SH-SY5Y (cell line): ENCODE measurements around the gene DDX51.

ENCODE experiments used
- GATA2 ChIP-seq: IDR thresholded peaks from 2 replicates; pipeline ENCODE4 v1.6.1; 2011; ENCODE audit warnings: mild to moderate bottlenecking, low read depth, low read length
- GATA3 ChIP-seq: IDR thresholded peaks from 2 replicates; pipeline ENCODE4 v1.6.1; 2011; ENCODE audit warnings: low read depth, mild to moderate bottlenecking, low read length, moderate library complexity

DNA sequence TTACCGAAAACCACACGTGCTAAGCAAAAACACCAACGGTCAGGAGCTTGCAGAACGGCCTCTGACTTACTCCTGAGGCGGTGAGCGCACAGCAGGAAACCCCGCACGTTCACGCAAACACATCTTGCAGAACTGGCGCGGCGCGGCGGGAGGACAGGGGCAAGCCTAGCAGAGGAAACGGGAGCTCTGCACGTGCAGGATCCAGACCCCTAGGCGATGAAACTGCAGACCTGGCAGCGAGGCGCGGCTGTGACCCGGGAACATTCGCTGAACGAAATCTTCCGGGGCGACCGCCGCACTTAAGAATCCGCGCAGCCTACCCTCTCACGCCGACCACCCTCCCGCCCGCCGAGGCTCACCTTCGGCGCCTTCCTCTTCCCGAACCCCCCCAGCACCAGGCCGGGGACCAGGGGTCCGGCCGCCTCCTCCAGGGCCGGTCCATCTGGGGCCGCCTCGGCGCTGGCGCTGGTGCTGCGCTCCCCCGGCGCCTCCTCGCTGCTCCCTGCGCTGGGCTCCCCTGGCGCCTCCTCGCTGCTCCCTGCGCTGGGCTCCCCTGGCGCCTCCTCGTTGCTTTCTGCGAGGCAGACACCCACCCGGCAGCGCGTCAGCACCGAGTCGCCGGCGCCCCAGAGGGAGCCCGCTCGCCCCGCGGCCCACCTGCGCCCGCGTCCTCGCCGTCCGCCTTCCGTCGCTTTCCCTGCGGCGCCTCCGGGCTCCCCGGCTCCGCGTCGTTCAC is 615 bp downstream of the DDX51 start:
- no peak for TF ChIP-seq GATA3
- TF ChIP-seq GATA2, result no peak
